Tibial nerve (tissue), 4 donors: ENCODE measurements around the gene TBC1D22A. TPM values are rescaled to one million over a fixed set of nuclear protein-coding genes. Genes with fewer than 3 reads are reported as not detected.

Experiments used
- DNase-seq, 2 donors: peaks; one replicate each; pipeline ENCODE4 v3.0.0-alpha.2; 2019; ENCODE audit warnings: low spot score in 2 of 2
- H3K27ac ChIP-seq, 4 donors: fragments of 200-600 bp; sonication (generic) in 3 of 4; one replicate each; pipeline ENCODE4 v1.5.1; 2017 to 2019; ENCODE audit warnings: mild to moderate bottlenecking in 1 of 4
- H3K27me3 ChIP-seq, 2 donors: fragments of 200-600 bp; sonication (generic) in 1 of 2; one replicate each; pipeline versions ENCODE4 v1.5.1 to v1.6.0; 2017 to 2019
- H3K36me3 ChIP-seq, 3 donors: fragments of 200-600 bp; sonication (generic); one replicate each; pipeline ENCODE4 v1.5.1; 2018 to 2019
- H3K4me1 ChIP-seq, 4 donors: fragments of 200-600 bp; sonication (generic) in 3 of 4; one replicate each; pipeline ENCODE4 v1.5.1; 2017 to 2019
- H3K4me3 ChIP-seq, 4 donors: fragments of 200-600 bp; sonication (generic) in 3 of 4; one replicate each; pipeline ENCODE4 v1.5.1; 2017 to 2019; ENCODE audit warnings: mild to moderate bottlenecking in 1 of 4, moderate library complexity in 1 of 4
- H3K9me3 ChIP-seq, 4 donors: fragments of 200-600 bp; sonication (generic) in 3 of 4; one replicate each; pipeline ENCODE4 v1.5.1; 2017 to 2019
- CTCF ChIP-seq, 5 experiments: fragments of 200-600 bp in 3 of 5; fragments of 450-650 bp in 2 of 5; sonication (generic) in 3 of 5; IDR thresholded peaks; one replicate each; pipeline ENCODE4 v1.5.1; 2016 to 2019; ENCODE audit warnings: antibody characterized with exemption in 5 of 5, mild to moderate bottlenecking in 3 of 5, moderate library complexity in 2 of 5
- EP300 ChIP-seq, 2 donors: sonication (generic); formaldehyde crosslinking; IDR thresholded peaks; one replicate each; pipeline ENCODE4 v1.6.1; 2017; ENCODE audit warnings: antibody characterized with exemption in 2 of 2, mild to moderate bottlenecking in 1 of 2
- POLR2A ChIP-seq, 2 donors: fragments of 450-650 bp; IDR thresholded peaks; one replicate each; pipeline ENCODE4 v1.6.1; 2017; ENCODE audit warnings: antibody characterized with exemption in 2 of 2, mild to moderate bottlenecking in 2 of 2, moderate library complexity in 2 of 2
- WGBS, 2 donors: methylation state at CpG; one replicate each; pipeline ENCODE4 v1.1.5; 2018; 5-methylcytosine and 5-hydroxymethylcytosine counted together
- total RNA-seq, 4 donors: library from RNA; depleted of rRNA; stranded (reverse); fragments of >200 nt; gene quantifications; one replicate each; pipeline ENCODE4 v1.1.0, GENCODE V29; 2016

TBC1D22A gene
- total RNA-seq, 4 donors from 2014 or later, result 27.3 to 35.4 (median 29.3) TPM

DNA sequence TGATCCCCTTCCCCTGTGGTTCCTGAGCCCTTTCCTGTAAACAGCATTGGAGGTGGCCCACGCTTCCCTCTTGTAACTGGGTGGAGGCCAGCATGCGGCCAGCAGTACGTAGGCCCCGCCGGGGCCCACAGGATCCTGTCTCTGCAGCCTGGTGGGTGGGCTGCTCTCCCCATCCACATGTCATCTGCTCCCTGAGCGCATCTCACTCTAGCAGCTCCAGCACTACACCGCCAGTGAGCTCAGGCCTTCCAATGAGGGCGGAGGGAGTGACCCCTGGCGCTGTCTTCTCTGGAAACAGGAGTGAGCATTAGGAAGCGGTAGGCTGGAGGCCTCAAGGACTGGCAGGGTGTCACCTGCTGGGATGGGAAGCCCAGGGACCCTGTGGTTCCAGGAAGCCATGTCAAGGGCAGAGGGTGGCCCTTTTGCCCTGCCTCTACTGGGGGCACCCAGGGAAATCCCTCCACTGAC, 363.9 kb downstream of the TBC1D22A start:
- TF ChIP-seq EP300 (IDR thresholded peaks at IDR 0.05), result no peak
- no peak for TF ChIP-seq POLR2A (IDR thresholded peaks at IDR 0.05)
- no peak for TF ChIP-seq CTCF (IDR thresholded peaks at IDR 0.05)
- no peak for DNase-seq
- WGBS, 2 donors, result 78 to 83% methylated on average over 10 of the region's 10 CpGs
- Histone ChIP-seq H3K4me3 (no peak overlapping the region), H3K27ac (no peak overlapping the region), H3K9me3 (no peaks in the 10 kb centered on the region), H3K4me1 (no peaks in the 10 kb centered on the region), H3K27me3 (no peaks in the 10 kb centered on the region), H3K36me3 (peaks cover 0 to 3% (median 0%) of the 10 kb centered on the region in 3 donors)

- no peaks in the 10 kb centered on the region for H3K36me3 ChIP-seq
- no peaks in the 10 kb centered on the region for H3K27me3 ChIP-seq
- H3K9me3 ChIP-seq, result no peaks in the 10 kb centered on the region
- H3K27ac ChIP-seq, result no peak overlapping the region
- TF ChIP-seq CTCF (IDR thresholded peaks at IDR 0.05) (no peak), EP300 (IDR thresholded peaks at IDR 0.05) (no peak), POLR2A (IDR thresholded peaks at IDR 0.05) (no peak)
- no peak for DNase-seq
- H3K4me3 ChIP-seq, result no peak overlapping the region
- no peaks in the 10 kb centered on the region for H3K4me1 ChIP-seq
- WGBS, 2 donors, result 93 to 95% methylated on average over 15 of the region's 15 CpGs
These were observed 365.0 kb downstream of the TBC1D22A start for GRCh38 chr22:47127441-47127871.

- H3K4me3 ChIP-seq, result no peak overlapping the region
- WGBS, 2 donors, result 75 to 89% methylated on average over 5 of the region's 7 CpGs
- H3K36me3 ChIP-seq, result no peaks in the 10 kb centered on the region
- DNase-seq, result no peak
- no peaks in the 10 kb centered on the region for H3K9me3 ChIP-seq
- no peak overlapping the region for H3K27ac ChIP-seq
- no peaks in the 10 kb centered on the region for H3K4me1 ChIP-seq
- TF ChIP-seq CTCF (IDR thresholded peaks at IDR 0.05) (no peak), POLR2A (IDR thresholded peaks at IDR 0.05) (no peak), EP300 (IDR thresholded peaks at IDR 0.05) (no peak)
- H3K27me3 ChIP-seq, result no peaks in the 10 kb centered on the region
These were observed 365.8 kb downstream of the TBC1D22A start for GRCh38 chr22:47128216-47128615.

GRCh38 chr22:47128622-47129215, 366.3 kb downstream of the TBC1D22A start:
- Histone ChIP-seq H3K27me3 (no peaks in the 10 kb centered on the region), H3K9me3 (no peaks in the 10 kb centered on the region), H3K27ac (no peak overlapping the region), H3K4me3 (no peak overlapping the region), H3K36me3 (no peaks in the 10 kb centered on the region), H3K4me1 (no peaks in the 10 kb centered on the region)
- TF ChIP-seq EP300 (IDR thresholded peaks at IDR 0.05) (no peak), POLR2A (IDR thresholded peaks at IDR 0.05) (no peak), CTCF (IDR thresholded peaks at IDR 0.05) (no peak)
- DNase-seq, result no peak
- 93 to 96% methylated on average over 18 to 21 of the region's 21 CpGs for WGBS, 2 donors

DNA sequence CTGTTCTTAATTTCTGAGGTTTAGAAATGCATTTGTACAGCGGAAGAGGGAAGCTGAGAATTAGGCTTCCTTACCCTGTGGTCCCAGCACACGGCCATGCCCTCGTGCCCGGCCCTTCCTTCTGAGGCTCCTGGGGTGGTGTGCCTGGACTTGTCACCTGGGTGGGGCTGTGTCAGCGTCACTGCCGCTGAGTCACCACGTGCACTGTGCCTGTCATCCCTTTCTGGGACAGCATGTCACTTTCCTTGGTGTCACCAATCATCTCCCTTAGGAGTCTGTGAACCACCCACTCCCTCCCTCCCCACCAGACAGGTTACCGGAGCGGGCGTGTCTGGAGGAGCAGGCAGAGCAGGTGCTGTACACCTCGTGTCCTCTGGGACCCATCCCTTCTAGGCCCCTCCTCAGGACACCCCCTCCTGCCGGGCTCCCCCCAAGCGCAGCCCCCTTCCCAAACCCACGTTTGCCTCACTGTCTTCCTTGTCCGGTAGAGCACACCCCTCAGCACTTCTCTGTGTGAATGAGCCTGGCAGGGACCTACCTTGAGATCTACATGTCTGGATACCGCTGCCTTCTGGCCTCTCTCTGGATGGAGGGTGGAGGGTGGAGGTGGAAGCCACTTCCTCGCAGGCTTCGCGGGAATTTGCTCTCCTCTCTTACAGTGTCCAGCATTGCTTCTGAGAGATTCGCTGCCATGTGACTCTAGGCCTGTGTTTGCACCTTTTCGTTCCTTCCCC, 367.6 kb downstream of the TBC1D22A start:
- no peak overlapping the region for H3K27ac ChIP-seq
- H3K27me3 ChIP-seq, result no peaks in the 10 kb centered on the region
- TF ChIP-seq EP300 (IDR thresholded peaks at IDR 0.05), result no peak
- TF ChIP-seq CTCF (IDR thresholded peaks at IDR 0.05), result no peak
- no peak for TF ChIP-seq POLR2A (IDR thresholded peaks at IDR 0.05)
- WGBS, 2 donors, result 83 to 91% methylated on average over 21 of the region's 21 CpGs
- DNase-seq, result no peak
- H3K4me1 ChIP-seq, result no peaks in the 10 kb centered on the region
- H3K36me3 ChIP-seq, result no peaks in the 10 kb centered on the region
- no peaks in the 10 kb centered on the region for H3K9me3 ChIP-seq
- H3K4me3 ChIP-seq, result no peak overlapping the region
